HFF-Myc (cell line): ENCODE data around the gene PKP3.
A peak's percentile ranks its signal among the peaks of the same experiment; 100 is the strongest.
"Not testable (repeated sequence)": the region's sequence is repeated elsewhere in the genome, so short reads cannot be mapped to it uniquely, and the experiment has no call there.

Experiments used
- DNase-seq: peaks from one replicate; pipeline ENCODE4 v3.0.0-alpha.2; 2011; ENCODE audit warnings: low read depth; ENCODE audit errors: extremely low read depth
- H3K4me3 ChIP-seq: replicated peaks from 2 replicates; pipeline ENCODE4 v1.5.1; 2011; ENCODE audit warnings: low read depth, mild to moderate bottlenecking, control low read depth, low read length
- CTCF ChIP-seq: IDR thresholded peaks from 2 replicates; pipeline ENCODE4 v1.5.1; 2012; ENCODE audit warnings: mild to moderate bottlenecking, low read depth, low read length, control low read depth; ENCODE audit errors: missing control alignments

PKP3 gene

GRCh38 chr11:434496-434895 lies 40.5 kb downstream of the PKP3 start:
- TF ChIP-seq CTCF: no peak
- DNase-seq: no peak
- H3K4me3 ChIP-seq: no peak overlapping the region

GRCh38 chr11:434999-435740 lies 41.2 kb downstream of the PKP3 start:
- H3K4me3 ChIP-seq, DNase-seq: not testable (repeated sequence)

DNA sequence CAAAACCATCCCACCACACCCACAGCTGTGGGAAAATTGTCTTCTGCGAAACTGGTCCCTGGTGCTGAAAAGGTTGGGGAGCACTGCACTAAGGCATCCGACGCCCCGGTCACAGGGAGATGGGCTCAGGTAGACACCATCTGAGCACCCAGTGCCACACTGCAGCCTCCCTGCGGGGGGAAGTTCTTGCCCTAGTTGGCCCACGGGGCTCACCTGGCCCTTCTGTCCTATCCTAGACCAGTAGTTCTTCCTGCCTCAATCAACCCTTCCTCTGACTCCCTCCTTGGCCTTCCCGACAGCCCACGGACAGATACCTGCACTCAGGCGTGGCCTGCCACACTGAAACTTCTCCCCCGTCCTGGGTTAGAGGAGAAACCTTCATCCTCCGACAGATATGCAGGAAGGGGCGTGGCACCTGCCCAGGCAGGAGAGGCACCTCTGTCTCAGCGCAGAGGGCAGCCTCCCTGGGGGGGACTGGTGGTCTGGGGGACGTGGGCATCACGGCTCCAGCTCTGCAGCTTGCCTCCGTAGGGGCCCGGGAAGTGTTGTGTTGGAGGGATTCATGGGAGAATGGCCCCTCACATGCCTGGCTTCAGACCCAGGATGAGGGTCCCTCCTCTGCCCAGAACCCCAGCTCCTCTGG lies 43.3 kb downstream of the PKP3 start:
- no peak for DNase-seq
- no peak for TF ChIP-seq CTCF
- no peak overlapping the region for H3K4me3 ChIP-seq

DNA sequence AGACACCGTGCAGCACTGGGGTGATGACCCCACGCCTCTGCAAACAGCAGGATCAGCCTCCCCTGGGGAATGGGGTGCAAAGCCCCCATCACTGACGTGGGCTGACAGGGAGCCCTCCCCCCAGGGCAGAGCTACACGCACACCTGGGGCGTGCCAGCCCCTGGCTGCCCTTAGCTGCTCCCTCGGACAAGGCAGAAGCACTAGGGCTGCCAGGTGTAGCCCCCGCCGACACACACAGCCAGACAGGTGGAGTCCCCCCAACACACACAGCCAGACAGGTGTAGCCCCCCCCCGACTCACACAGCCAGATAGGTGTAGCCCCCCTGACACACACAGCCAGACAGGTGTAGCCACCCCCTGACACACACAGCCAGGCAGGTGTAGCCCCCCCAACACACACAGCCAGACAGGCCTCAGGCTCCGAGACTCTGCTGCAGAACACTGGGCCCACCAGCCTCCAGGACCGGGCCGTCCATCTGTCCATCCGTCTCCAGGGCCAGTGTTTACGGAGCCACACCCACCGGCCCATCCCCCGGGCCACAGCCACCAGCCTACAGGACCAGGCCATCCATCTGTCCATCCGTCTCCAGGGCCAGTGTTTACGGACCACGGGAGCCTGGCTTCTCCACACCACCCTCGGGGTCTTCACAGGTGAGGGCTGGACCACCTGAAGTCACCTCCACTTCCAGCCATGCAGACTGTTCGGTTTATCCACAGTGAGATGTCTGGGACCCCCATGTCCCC lies 44.3 kb downstream of the PKP3 start:
- TF ChIP-seq CTCF: no peak
- H3K4me3 ChIP-seq: no peak overlapping the region
- no peak for DNase-seq

DNA sequence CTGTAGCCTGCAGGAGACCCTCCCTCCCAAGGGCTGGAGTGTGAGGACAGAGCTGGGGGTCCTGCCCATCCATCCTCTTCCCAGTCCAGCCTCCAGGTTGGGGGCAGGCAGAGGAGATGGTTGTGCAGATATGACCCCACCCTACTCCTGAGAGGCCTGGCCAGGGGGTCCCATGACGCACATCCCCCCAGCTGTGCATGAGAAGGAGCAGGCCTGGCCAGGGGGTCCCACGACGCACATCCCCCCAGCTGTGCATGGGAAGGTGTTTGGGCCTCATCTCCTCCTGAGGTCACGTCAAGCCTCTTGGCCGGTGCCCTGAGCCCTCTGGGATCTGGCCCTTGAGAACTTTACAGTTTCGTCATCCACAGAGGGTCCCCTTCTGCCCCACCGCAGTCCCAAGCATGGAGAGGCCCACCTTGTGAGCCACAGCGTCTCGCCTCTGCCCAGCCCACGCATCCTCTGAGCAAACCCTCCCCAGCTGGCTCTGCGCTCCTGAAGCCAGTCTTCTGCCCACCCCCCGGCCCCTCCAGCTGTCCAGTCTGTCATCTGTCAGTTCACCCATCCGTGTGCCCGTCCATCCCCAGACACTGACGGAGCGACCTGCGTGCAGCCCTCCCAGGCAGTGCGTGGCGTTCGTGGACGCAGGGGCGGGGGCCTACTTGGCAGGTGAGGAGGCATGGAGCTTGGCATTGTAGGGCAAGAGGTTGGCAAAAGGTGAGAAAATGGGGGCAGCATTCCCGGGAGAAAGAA lies 45.5 kb downstream of the PKP3 start:
- DNase-seq: no peak
- no peak overlapping the region for H3K4me3 ChIP-seq
- TF ChIP-seq CTCF: no peak

GRCh38 chr11:440065-441042 lies 46.3 kb downstream of the PKP3 start:
- H3K4me3 ChIP-seq: no peak overlapping the region
- peak; percentile 20 for TF ChIP-seq CTCF
- DNase-seq: no peak
